Limb (tissue), 2 donors: Measurements from ENCODE around the gene FAM217B.

Experiments
- DNase-seq, 2 donors: peaks; one replicate each; pipeline ENCODE4 v3.0.0-alpha.2; 2016; ENCODE audit errors: extremely low spot score in 2 of 2

FAM217B gene

GRCh38 chr20:59940129-59940955, at the start of gene FAM217B, which contains the start of gene PPP1R3D:
TSS of gene FAM217B (plus strand) at chr20:59940389. CDS start at chr20:59943944, 3,555 bp downstream.
TSS of gene PPP1R3D (minus strand) at chr20:59940305. CDS start at chr20:59939931, 374 bp downstream.
- peak; percentile 95 to 96 for DNase-seq

GRCh38 chr20:59891581-59891980, 48.6 kb upstream of the FAM217B start:
- no peak for DNase-seq

GRCh38 chr20:59895908-59896307, 44.3 kb upstream of the FAM217B start:
- DNase-seq: no peak

- DNase-seq: no peak
Observed at GRCh38 chr20:59902470-59902869, 37.7 kb upstream of the FAM217B start.

- DNase-seq: peak in 1 of 2 donors; percentile 13
Observed at GRCh38 chr20:59903621-59904020, 36.6 kb upstream of the FAM217B start.

GRCh38 chr20:59908855-59909254, 31.3 kb upstream of the FAM217B start:
- no peak for DNase-seq

- no peak for DNase-seq
Observed at GRCh38 chr20:59911041-59911440, 29.1 kb upstream of the FAM217B start.

- no peak for DNase-seq
Observed at GRCh38 chr20:59912609-59913008, 27.6 kb upstream of the FAM217B start.

- no peak for DNase-seq
Observed at GRCh38 chr20:59920944-59921343, 19.2 kb upstream of the FAM217B start.

- no peak for DNase-seq
Observed at GRCh38 chr20:59923514-59923913, 16.7 kb upstream of the FAM217B start.

GRCh38 chr20:59925359-59925758, 14.8 kb upstream of the FAM217B start:
- no peak for DNase-seq

GRCh38 chr20:59925899-59926298, 14.3 kb upstream of the FAM217B start:
- DNase-seq: no peak

- no peak for DNase-seq
Observed at GRCh38 chr20:59931511-59932312, 8.5 kb upstream of the FAM217B start.

- DNase-seq: no peak
Observed at GRCh38 chr20:59932616-59933295, 7.4 kb upstream of the FAM217B start.

GRCh38 chr20:59933296-59933848, 6.8 kb upstream of the FAM217B start, which contains the start of gene SYCP2:
TSS of gene SYCP2 (minus strand) at chr20:59933637. CDS start at chr20:59922413, 11,224 bp downstream.
- peak in 1 of 2 donors; percentile 81 for DNase-seq

GRCh38 chr20:59933849-59934585, 6.2 kb upstream of the FAM217B start:
- peak in 1 of 2 donors; percentile 87 for DNase-seq

- DNase-seq: no peak
Observed at GRCh38 chr20:59935457-59936185, 4.6 kb upstream of the FAM217B start.

GRCh38 chr20:59936409-59936808, 3.8 kb upstream of the FAM217B start:
- no peak for DNase-seq

GRCh38 chr20:59937150-59937549, 3.0 kb upstream of the FAM217B start:
- no peak for DNase-seq

GRCh38 chr20:59938221-59938620, 2.0 kb upstream of the FAM217B start:
- no peak for DNase-seq
